ENCODE data around the gene MRPL20.
"Not testable (repeated sequence)": the region's sequence is repeated elsewhere in the genome, so short reads cannot be mapped to it uniquely, and the experiment has no call there.

The MRPL20 gene

DNA sequence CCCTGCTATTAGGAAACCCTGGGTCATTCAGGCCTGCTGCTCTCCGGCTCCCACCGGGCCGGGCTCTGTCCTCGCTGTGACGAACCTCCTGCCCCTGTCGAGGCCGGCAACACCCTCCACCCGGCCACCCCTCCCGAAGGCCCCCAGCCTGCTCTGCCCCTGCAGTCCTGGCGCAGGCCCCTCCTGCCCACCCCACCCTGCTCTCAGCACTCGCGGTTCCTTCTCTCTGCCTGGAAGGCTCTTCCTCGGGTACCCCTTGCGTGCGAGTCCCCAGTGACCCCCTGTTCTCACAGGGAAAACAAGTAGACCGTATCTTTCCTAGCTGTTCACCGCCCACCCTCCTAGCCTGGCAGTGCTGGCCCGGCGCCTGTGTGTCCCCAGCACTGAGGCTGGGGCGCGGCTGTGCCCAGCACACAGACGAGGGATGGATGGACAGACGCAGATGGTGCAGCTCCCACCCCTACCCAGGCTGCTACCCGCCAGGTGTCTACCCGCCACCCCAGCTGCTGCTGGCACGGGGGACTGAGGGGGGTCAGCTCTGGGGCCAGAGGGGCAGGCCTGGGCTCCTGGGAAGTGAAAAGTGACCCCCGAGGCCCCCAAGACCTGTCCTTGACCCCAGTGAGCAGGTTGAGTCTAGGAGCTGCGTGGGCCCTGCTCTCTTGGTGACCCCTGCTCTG lies 25.3 kb upstream of the MRPL20 start:
- Histone ChIP-seq H3K36me3 (ENCODE audit: insufficient read depth, insufficient read length, low read length) (no peaks in the 10 kb centered on the region), H3K4me3 (ENCODE audit: insufficient read length, low read depth) (no peak overlapping the region), H3K9me3 (ENCODE audit: insufficient read depth, low read length) (no peaks in the 10 kb centered on the region), H3K4me1 (ENCODE audit: insufficient read depth, insufficient read length) (peaks cover 31% of the 10 kb centered on the region), H3K9ac (ENCODE audit: insufficient read length, low read depth) (peak overlapping the region; percentile 56), H3K27me3 (ENCODE audit: insufficient read depth, insufficient read length) (peaks cover 23% of the 10 kb centered on the region)
- DNase-seq (ENCODE audit: low read depth, low spot score) = no peak
- TF ChIP-seq SUZ12 (IDR thresholded peaks at IDR 0.05; ENCODE audit: extremely low read depth, insufficient read depth, insufficient read length) = no peak
- TF ChIP-seq YY1 (IDR thresholded peaks at IDR 0.05; ENCODE audit: insufficient read depth, insufficient read length) = no peak
- TF ChIP-seq ZNF274 (IDR thresholded peaks at IDR 0.05; ENCODE audit: low read depth, low read length) = no peak

DNA sequence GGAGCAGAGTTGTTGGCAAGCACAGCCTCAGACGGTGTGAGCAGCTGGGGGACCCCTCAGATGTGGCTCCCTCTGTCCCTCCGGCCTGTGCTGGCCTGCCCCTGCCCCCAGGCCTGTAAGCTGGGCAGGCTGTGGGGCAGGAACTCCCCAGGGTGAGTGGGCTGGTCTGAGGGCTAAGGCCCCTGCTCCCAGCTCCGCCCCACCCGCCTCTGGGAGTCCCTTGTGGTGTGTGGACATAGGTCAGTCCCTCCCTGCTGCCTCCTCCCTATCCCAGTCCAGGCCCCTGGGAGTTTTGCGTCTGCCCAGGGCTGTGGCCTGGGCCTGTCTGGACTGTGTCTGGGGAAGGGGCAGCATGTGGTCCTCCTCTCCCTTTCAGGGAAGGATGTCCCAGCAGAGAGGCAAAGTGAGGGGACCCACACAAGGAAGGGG lies 24.8 kb upstream of the MRPL20 start:
- Histone ChIP-seq H3K36me3 (ENCODE audit: insufficient read depth, insufficient read length, low read length) (no peaks in the 10 kb centered on the region), H3K9ac (ENCODE audit: insufficient read length, low read depth) (peak overlapping the region; percentile 56), H3K27me3 (ENCODE audit: insufficient read depth, insufficient read length) (peaks cover 19% of the 10 kb centered on the region), H3K9me3 (ENCODE audit: insufficient read depth, low read length) (no peaks in the 10 kb centered on the region), H3K4me3 (ENCODE audit: insufficient read length, low read depth) (no peak overlapping the region), H3K4me1 (ENCODE audit: insufficient read depth, insufficient read length) (peaks cover 29% of the 10 kb centered on the region)
- TF ChIP-seq YY1 (IDR thresholded peaks at IDR 0.05; ENCODE audit: insufficient read depth, insufficient read length) = no peak
- DNase-seq (ENCODE audit: low read depth, low spot score) = no peak

DNA sequence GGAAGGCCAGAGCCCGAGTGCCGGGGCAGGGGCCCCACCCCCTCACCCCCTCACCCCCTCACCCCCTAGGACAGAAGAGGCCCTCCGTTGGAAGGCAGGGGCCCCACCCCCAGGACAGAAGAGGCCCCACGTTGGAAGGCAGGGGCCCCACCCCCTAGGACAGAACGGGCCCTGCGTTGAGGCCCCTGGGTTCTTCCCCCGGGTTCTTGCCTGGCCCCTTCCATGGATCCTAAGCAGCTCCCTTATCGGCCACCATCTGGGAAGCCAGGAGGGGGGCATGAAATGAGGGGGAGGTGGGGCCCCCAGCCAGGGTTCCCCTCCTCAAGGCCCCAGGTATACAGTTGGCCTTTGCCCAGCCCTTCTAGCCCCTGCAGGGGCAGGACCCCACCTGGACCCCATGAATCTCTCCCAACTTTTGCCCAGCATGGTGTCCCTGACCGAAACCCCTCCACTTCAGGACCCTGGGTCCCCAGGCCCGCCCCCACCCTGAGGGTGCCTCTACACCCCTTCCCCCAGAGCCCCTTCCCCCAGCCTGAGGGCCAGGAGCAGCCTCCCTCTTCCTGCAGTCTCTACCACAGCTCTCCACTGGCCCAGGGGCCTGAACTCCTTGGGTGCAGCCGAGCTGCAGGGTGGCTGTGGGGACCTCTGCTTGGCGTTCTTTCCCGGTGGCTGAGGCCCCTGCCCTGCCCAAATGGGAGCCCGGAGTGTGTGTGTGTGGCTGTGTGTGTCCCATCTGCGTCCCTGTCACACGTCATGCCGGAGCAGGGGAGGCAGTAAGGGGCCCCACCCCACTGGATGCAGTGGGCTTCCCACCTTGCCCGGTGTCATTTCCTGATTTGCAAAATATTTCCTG lies 24.1 kb upstream of the MRPL20 start:
- H3K4me1 ChIP-seq (ENCODE audit: insufficient read depth, insufficient read length) = peaks cover 26% of the 10 kb centered on the region
- H3K36me3 ChIP-seq (ENCODE audit: insufficient read depth, insufficient read length, low read length) = no peaks in the 10 kb centered on the region
- H3K27me3 ChIP-seq (ENCODE audit: insufficient read depth, insufficient read length) = peaks cover 13% of the 10 kb centered on the region
- TF ChIP-seq SUZ12 (IDR thresholded peaks at IDR 0.05; ENCODE audit: extremely low read depth, insufficient read depth, insufficient read length) = no peak
- no peak for TF ChIP-seq ZNF274 (IDR thresholded peaks at IDR 0.05; ENCODE audit: low read depth, low read length)
- no peak for TF ChIP-seq YY1 (IDR thresholded peaks at IDR 0.05; ENCODE audit: insufficient read depth, insufficient read length)
- H3K4me3 ChIP-seq (ENCODE audit: insufficient read length, low read depth) = no peak overlapping the region
- DNase-seq (ENCODE audit: low read depth, low spot score) = no peak
- H3K9ac ChIP-seq (ENCODE audit: insufficient read length, low read depth) = peak overlapping the region; percentile 66
- H3K9me3 ChIP-seq (ENCODE audit: insufficient read depth, low read length) = no peaks in the 10 kb centered on the region

DNA sequence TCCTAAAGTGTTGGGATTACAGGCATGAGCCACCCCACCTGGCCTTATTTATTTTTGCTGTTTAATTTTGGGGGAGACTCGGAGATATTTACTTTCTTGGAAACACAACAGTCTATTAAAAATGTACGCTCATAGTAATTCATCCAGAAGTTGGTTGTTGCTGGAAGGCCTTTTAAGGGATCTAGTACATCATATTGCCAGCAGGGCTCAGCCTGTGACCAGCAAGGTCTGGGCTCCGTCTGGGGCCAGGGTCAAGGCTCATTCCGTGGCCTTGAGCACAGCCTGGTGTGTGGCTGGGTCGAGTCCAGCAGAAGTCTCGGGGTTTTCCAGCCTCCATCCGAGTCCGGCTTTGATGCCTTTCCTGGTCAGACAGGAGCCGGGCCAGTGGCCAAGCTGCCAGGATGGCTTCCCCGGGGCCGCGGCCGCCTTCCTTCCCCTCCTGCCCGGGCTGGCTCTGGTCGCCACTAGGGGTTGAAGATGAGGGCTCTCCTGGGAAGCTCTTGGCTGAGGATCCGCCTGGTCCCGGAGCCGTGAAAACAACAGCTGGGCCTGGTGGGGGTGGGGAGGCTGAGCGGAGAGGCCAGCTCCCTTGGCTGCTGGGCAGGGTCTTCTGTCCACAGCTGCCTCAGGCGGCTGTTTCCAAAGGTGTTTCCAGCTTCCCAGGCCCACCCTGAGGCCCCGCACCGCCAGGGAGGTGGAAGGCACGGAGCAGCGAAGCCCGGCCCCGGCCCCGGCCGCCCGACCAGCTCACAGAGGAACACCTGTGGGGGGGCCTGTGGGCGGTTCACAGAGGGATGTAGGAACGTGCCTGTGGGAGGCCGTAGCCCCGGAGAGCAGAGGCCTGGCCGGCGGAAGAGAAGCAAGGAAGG lies 23.3 kb upstream of the MRPL20 start:
- peaks cover 9% of the 10 kb centered on the region for H3K27me3 ChIP-seq (ENCODE audit: insufficient read depth, insufficient read length)
- H3K4me1 ChIP-seq (ENCODE audit: insufficient read depth, insufficient read length) = peaks cover 27% of the 10 kb centered on the region
- no peaks in the 10 kb centered on the region for H3K36me3 ChIP-seq (ENCODE audit: insufficient read depth, insufficient read length, low read length)
- H3K9me3 ChIP-seq (ENCODE audit: insufficient read depth, low read length) = no peaks in the 10 kb centered on the region
- peak overlapping the region; percentile 66 for H3K9ac ChIP-seq (ENCODE audit: insufficient read length, low read depth)
- H3K4me3 ChIP-seq (ENCODE audit: insufficient read length, low read depth) = peak overlapping the region; percentile 24
- TF ChIP-seq ZNF274 (IDR thresholded peaks at IDR 0.05; ENCODE audit: low read depth, low read length) = no peak
- no peak for TF ChIP-seq YY1 (IDR thresholded peaks at IDR 0.05; ENCODE audit: insufficient read depth, insufficient read length)
- no peak for TF ChIP-seq SUZ12 (IDR thresholded peaks at IDR 0.05; ENCODE audit: extremely low read depth, insufficient read depth, insufficient read length)
- no peak for DNase-seq (ENCODE audit: low read depth, low spot score)

DNA sequence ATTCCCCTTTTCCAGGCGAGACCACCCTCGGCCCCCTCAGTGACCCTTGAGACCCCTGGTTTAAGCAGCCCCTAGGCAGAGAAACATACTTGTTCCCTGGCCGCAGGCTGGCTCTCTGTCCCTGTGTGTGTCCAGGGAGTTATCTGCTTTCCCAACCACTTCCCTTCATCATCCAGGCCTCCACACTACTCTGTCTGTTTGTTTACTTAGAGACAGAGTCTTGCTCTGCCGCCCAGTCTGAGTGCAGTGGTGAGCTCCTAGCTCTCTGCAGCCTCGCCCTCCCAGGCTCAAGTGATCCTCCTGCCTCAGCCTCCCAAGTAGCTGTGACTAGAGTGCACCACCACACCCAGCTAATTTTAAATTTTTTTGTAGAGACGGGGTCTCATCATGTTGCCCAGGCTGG lies 22.6 kb upstream of the MRPL20 start:
- no peak for TF ChIP-seq ZNF274 (IDR thresholded peaks at IDR 0.05; ENCODE audit: low read depth, low read length)
- no peak for TF ChIP-seq SUZ12 (IDR thresholded peaks at IDR 0.05; ENCODE audit: extremely low read depth, insufficient read depth, insufficient read length)
- TF ChIP-seq YY1 (IDR thresholded peaks at IDR 0.05; ENCODE audit: insufficient read depth, insufficient read length) = no peak
- Histone ChIP-seq H3K4me3 (ENCODE audit: insufficient read length, low read depth) (no peak overlapping the region), H3K9ac (ENCODE audit: insufficient read length, low read depth) (peak overlapping the region; percentile 66), H3K4me1 (ENCODE audit: insufficient read depth, insufficient read length) (peaks cover 22% of the 10 kb centered on the region), H3K9me3 (ENCODE audit: insufficient read depth, low read length) (no peaks in the 10 kb centered on the region), H3K36me3 (ENCODE audit: insufficient read depth, insufficient read length, low read length) (no peaks in the 10 kb centered on the region), H3K27me3 (ENCODE audit: insufficient read depth, insufficient read length) (peaks cover 3% of the 10 kb centered on the region)
- DNase-seq (ENCODE audit: low read depth, low spot score) = no peak

DNA sequence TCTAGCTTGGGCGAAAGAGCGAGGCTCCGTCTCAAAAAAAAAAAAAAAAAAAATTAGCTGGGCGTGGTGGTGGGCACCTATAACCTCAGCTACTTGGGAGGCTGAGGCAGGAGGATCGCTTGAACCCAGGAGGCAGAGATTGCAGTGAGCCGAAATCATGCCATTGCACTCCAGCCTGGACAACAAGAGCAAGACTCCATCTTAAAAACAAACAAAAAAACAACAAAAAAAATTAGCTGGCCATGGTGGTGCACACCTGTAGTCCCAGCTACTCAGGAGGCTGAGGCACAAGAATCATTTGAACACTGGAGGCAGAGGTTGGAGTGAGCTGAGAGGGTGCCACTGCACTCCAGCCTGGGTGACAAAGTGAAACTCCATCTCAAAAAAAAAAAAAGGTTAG lies 21.9 kb upstream of the MRPL20 start:
- H3K36me3 ChIP-seq (ENCODE audit: insufficient read depth, insufficient read length, low read length); DNase-seq (ENCODE audit: low read depth, low spot score); H3K9me3 ChIP-seq (ENCODE audit: insufficient read depth, low read length); H3K9ac ChIP-seq (ENCODE audit: insufficient read length, low read depth); H3K4me3 ChIP-seq (ENCODE audit: insufficient read length, low read depth); H3K27me3 ChIP-seq (ENCODE audit: insufficient read depth, insufficient read length): not testable (repeated sequence)
- H3K4me1 ChIP-seq (ENCODE audit: insufficient read depth, insufficient read length) = peaks cover 22% of the 10 kb centered on the region

DNA sequence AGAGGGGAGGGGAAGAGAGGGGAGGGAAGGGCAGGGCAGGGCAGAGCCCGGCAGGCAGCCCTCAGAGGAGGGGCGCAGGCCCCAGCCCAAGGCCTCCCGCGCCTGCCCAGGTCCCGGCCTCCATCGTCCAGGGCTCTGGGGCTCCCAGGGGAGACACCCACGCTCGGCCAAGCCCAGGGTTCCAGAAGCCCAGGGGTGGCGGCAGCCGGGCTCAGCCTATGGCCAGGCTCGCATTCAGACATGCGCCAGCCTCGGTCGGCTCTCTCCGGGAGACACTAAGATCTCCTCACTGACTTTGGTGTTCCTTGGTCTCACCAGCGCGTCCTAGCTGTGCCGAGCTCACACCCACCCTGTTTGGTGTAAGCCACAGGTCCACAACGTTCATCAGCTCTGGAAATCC lies 21.1 kb upstream of the MRPL20 start:
- Histone ChIP-seq H3K9ac (ENCODE audit: insufficient read length, low read depth) (no peak overlapping the region), H3K4me1 (ENCODE audit: insufficient read depth, insufficient read length) (peaks cover 16% of the 10 kb centered on the region), H3K9me3 (ENCODE audit: insufficient read depth, low read length) (no peaks in the 10 kb centered on the region), H3K27me3 (ENCODE audit: insufficient read depth, insufficient read length) (no peaks in the 10 kb centered on the region), H3K4me3 (ENCODE audit: insufficient read length, low read depth) (no peak overlapping the region), H3K36me3 (ENCODE audit: insufficient read depth, insufficient read length, low read length) (no peaks in the 10 kb centered on the region)
- DNase-seq (ENCODE audit: low read depth, low spot score) = no peak
- TF ChIP-seq SUZ12 (IDR thresholded peaks at IDR 0.05; ENCODE audit: extremely low read depth, insufficient read depth, insufficient read length) (no peak), YY1 (IDR thresholded peaks at IDR 0.05; ENCODE audit: insufficient read depth, insufficient read length) (no peak), ZNF274 (IDR thresholded peaks at IDR 0.05; ENCODE audit: low read depth, low read length) (no peak)
